ENCODE measurements around the gene CFAP251. TPM values are rescaled to one million over a fixed set of nuclear protein-coding genes. Genes with fewer than 3 reads are reported as not detected.
A peak's percentile ranks its signal among the peaks of the same experiment; 100 is the strongest.
"Not testable (repeated sequence)": the region's sequence is repeated elsewhere in the genome, so short reads cannot be mapped to it uniquely, and the experiment has no call there.

CFAP251 gene
- total RNA-seq, 2 experiments from 2014 or later, result 2.0 to 2.9 TPM

- TF ChIP-seq CTCF (IDR thresholded peaks at IDR 0.05), result peak; percentile 36
- intact Hi-C loops (cut with micrococcal nuclease), result loop anchor here (2.0 to 10.0 kb wide), 3 partner anchors 49 to 193 kb away; no protein-coding TSS in a partner anchor
- H3K4me1 Mint-ChIP-seq (ENCODE audit: low read depth), result peaks cover 33% of the 10 kb centered on the region
- H3K27me3 Mint-ChIP-seq, result no peaks in the 10 kb centered on the region
- H3K4me3 Mint-ChIP-seq, result peak overlapping the region; percentile 91
- H3K36me3 Mint-ChIP-seq (ENCODE audit: low read depth), result peaks cover 4% of the 10 kb centered on the region
- ChIA-PET CTCF (interaction anchor here (0.6 to 4.0 kb wide), 20 partner anchors 15 to 192 kb away, joined by 3 to 86 read pairs (median 4); partner anchors contain the start of genes CFAP251, RHOF, SETD1B and TMEM120B), POLR2A (interaction anchor here (1.2 to 2.2 kb wide), 7 partner anchors 20 to 175 kb away, joined by 3 to 13 read pairs (median 4); partner anchors contain the start of gene TMEM120B)
- DNase-seq (no peak), ATAC-seq (no peak)
- H3K27ac Mint-ChIP-seq, result peak overlapping the region; percentile 97
- H3K9me3 Mint-ChIP-seq, result no peaks in the 10 kb centered on the region
These were observed 30.3 kb upstream of the CFAP251 start for GRCh38 chr12:121888083-121888477.

DNA sequence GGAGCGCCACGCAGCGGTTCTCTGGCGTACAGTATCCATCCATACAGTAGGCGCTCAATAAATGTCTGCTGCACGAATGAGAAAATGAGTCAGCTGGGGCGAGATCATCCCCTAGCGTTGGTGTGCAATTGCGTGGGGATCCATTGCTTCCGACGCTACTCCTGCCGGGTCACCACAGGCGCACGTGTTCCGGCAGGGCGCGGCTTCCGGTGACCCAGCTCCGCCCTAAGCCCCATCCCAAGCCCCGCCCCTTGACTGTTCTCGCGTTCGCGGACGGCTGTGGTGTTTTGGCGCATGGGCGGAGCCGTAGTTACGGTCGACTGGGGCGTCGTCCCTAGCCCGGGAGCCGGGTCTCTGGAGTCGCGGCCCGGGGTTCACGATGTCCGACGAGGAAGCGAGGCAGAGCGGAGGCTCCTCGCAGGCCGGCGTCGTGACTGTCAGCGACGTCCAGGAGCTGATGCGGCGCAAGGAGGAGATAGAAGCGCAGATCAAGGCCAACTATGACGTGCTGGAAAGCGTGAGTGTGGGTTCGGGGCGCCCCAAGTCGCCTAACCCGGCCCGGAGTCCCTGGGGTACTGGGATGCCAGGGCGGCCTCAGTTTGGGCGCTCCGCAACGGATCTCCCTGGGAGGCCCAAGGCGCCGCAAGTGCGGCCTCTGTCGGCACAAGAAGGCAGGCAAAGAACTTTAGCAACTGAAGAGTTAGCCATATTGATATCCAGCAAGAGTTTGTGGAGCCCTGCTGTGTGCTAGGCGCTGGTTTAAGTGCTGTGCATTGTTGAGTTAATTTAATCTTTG lies 29.7 kb upstream of the CFAP251 start, which contains the start of gene PSMD9:
PSMD9 (plus strand) TSS at position 313 of the 796 bp plus-strand sequence; CDS start at position 380, 67 bp downstream.
- peak within 1 kb of the TSS; percentile 97 for H3K27ac Mint-ChIP-seq
- ChIA-PET POLR2A (interaction anchor here (0.6 to 2.2 kb wide), 12 partner anchors 20 to 1650 kb away, joined by 3 to 13 read pairs (median 4); partner anchors contain the start of gene TMEM120B), CTCF (interaction anchor here (0.6 to 4.0 kb wide), 22 partner anchors 10 to 1198 kb away, joined by 3 to 86 read pairs (median 4); partner anchors contain the start of genes CFAP251, RHOF, SETD1B and TMEM120B)
- intact Hi-C loops (cut with micrococcal nuclease), result loop anchor here (2.0 to 10.0 kb wide), 3 partner anchors 50 to 194 kb away; no protein-coding TSS in a partner anchor
- peaks cover 6% of the 10 kb centered on the region for H3K36me3 Mint-ChIP-seq (ENCODE audit: low read depth)
- H3K4me3 Mint-ChIP-seq, result peak within 1 kb of the TSS; percentile 91
- peak; percentile 98 for DNase-seq
- no peaks in the 10 kb centered on the region for H3K27me3 Mint-ChIP-seq
- peak; percentile 32 for TF ChIP-seq CTCF (IDR thresholded peaks at IDR 0.05)
- H3K4me1 Mint-ChIP-seq (ENCODE audit: low read depth), result peaks cover 39% of the 10 kb centered on the region
- H3K9me3 Mint-ChIP-seq, result no peaks in the 10 kb centered on the region
- peak; percentile 96 for ATAC-seq

DNA sequence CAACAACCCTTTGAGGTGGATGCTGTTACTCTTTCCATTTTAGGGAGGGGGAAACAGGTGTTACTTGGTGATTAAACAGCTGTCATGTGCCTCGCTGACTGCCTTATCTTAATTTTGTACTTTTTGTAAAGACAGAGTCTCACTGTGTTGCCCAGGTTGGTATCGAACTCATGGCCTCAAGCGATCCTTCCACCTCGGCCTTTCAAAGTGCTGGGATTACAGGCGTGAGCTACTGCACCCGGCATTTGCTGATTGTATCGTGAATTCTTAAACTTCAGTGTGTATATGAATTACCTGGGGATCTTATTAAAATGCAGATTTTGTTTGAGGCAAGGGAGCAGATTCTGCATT lies 29.1 kb upstream of the CFAP251 start:
- ChIA-PET CTCF (interaction anchor here (0.8 to 4.0 kb wide), 8 partner anchors 10 to 1198 kb away, joined by 3 to 86 read pairs (median 7); partner anchors contain the start of genes CFAP251, RHOF and TMEM120B), POLR2A (interaction anchor here (0.6 to 2.2 kb wide), 11 partner anchors 28 to 1651 kb away, joined by 3 to 13 read pairs (median 4); partner anchors contain the start of genes MORN3 and TMEM120B)
- intact Hi-C loops (cut with micrococcal nuclease), result loop anchor here (2.0 to 10.0 kb wide), 3 partner anchors 50 to 194 kb away; no protein-coding TSS in a partner anchor
- no peak for ATAC-seq
- Mint-ChIP-seq H3K4me3 (peak overlapping the region; percentile 91), H3K36me3 (ENCODE audit: low read depth) (peaks cover 10% of the 10 kb centered on the region), H3K27me3 (no peaks in the 10 kb centered on the region), H3K27ac (peak overlapping the region; percentile 97), H3K4me1 (ENCODE audit: low read depth) (peaks cover 44% of the 10 kb centered on the region), H3K9me3 (no peaks in the 10 kb centered on the region)
- DNase-seq, result no peak
- no peak for TF ChIP-seq CTCF (IDR thresholded peaks at IDR 0.05)

- POLR2A ChIA-PET, result interaction anchor here (0.6 to 2.2 kb wide), 7 partner anchors 28 to 369 kb away, joined by 3 to 13 read pairs (median 4); partner anchors contain the start of gene MORN3
- intact Hi-C loops (cut with micrococcal nuclease), result loop anchor here (2.0 to 10.0 kb wide), 3 partner anchors 51 to 195 kb away; no protein-coding TSS in a partner anchor
- not testable (repeated sequence) for ATAC-seq
These were observed 28.7 kb upstream of the CFAP251 start for GRCh38 chr12:121889661-121890060.

More at GRCh38 chr12:121889661-121890060, 28.7 kb upstream of the CFAP251 start:
- not testable (repeated sequence) for DNase-seq, H3K9me3 Mint-ChIP-seq, H3K27me3 Mint-ChIP-seq
- peaks cover 12% of the 10 kb centered on the region for H3K36me3 Mint-ChIP-seq (ENCODE audit: low read depth)
- CTCF ChIA-PET, result interaction anchor here (0.8 to 4.0 kb wide), 5 partner anchors 9 to 1199 kb away, joined by 3 to 86 read pairs (median 8); partner anchors contain the start of genes CFAP251 and RHOF
- H3K27ac Mint-ChIP-seq, result peak overlapping the region; percentile 97
- peak overlapping the region; percentile 91 for H3K4me3 Mint-ChIP-seq
- peaks cover 47% of the 10 kb centered on the region for H3K4me1 Mint-ChIP-seq (ENCODE audit: low read depth)

All from activated CD8-positive, alpha-beta T cell treated with anti-CD3 and anti-CD28 coated beads for 36 hours (primary cell).